Prostate gland (tissue), 2 donors: ENCODE measurements around the gene ADAM29. TPM values are rescaled to one million over a fixed set of nuclear protein-coding genes. Genes with fewer than 3 reads are reported as not detected.

Experiments used
- DNase-seq: peaks from one replicate; pipeline ENCODE4 v3.0.0-alpha.2; 2019; ENCODE audit warnings: low spot score
- H3K27ac ChIP-seq, 2 donors: fragments of 200-600 bp; sonication (generic); 2 replicates each; pipeline ENCODE4 v1.5.1; 2017 to 2019
- H3K27me3 ChIP-seq: fragments of 200-600 bp; sonication (generic); replicated peaks from 2 replicates; pipeline ENCODE4 v1.5.1; 2019; ENCODE audit not compliant: insufficient read depth
- H3K36me3 ChIP-seq, 2 donors: fragments of 200-600 bp; sonication (generic); 1 replicate in 1 of 2; 2 replicates in 1 of 2; pipeline versions ENCODE4 v1.5.1 to v1.8.1; 2017 to 2019
- H3K4me1 ChIP-seq: fragments of 200-600 bp; sonication (generic); replicated peaks from 2 replicates; pipeline ENCODE4 v1.5.1; 2019
- H3K4me3 ChIP-seq, 2 donors: fragments of 200-600 bp; sonication (generic); 2 replicates each; pipeline ENCODE4 v1.5.1; 2017 to 2019
- H3K9me3 ChIP-seq: fragments of 200-600 bp; sonication (generic); 2 replicates; pipeline ENCODE4 v1.5.1; 2017
- CTCF ChIP-seq, 4 experiments: fragments of 200-600 bp in 2 of 4; fragments of 450-650 bp in 2 of 4; sonication (generic) in 2 of 4; IDR thresholded peaks; 1 replicate in 3 of 4; 2 replicates in 1 of 4; pipeline ENCODE4 v1.5.1; 2016 to 2019; ENCODE audit warnings: antibody characterized with exemption in 4 of 4, mild to moderate bottlenecking in 2 of 4, moderate library complexity in 2 of 4
- POLR2A ChIP-seq: fragments of 450-650 bp; IDR thresholded peaks from one replicate; pipeline ENCODE4 v1.6.1; 2016; ENCODE audit warnings: antibody characterized with exemption, mild to moderate bottlenecking
- POLR2AphosphoS5 ChIP-seq: sonication (generic); formaldehyde crosslinking; IDR thresholded peaks from one replicate; pipeline ENCODE4 v1.6.1; 2017; ENCODE audit warnings: antibody characterized with exemption
- WGBS: methylation state at CpG from one replicate; pipeline ENCODE4 v1.1.5; 2018; 5-methylcytosine and 5-hydroxymethylcytosine counted together
- intact Hi-C: fragments of 100-400 bp; cut with DNase I; formaldehyde crosslinking; loops from one replicate; pipeline ENCODE4 v1.14.2; 2022
- total RNA-seq, 2 donors: library from RNA; depleted of rRNA; stranded (reverse); fragments of >200 nt; gene quantifications; one replicate each; pipeline ENCODE4 v1.1.0, GENCODE V29; 2016

ADAM29 gene
- total RNA-seq, 2 donors from 2014 or later = 0.64 to 5.3 TPM

GRCh38 chr4:174928575-174929253 is 10.6 kb downstream of the ADAM29 start:
- no peak overlapping the region for H3K4me3 ChIP-seq
- H3K36me3 ChIP-seq = no peaks in the 10 kb centered on the region
- no peaks in the 10 kb centered on the region for H3K9me3 ChIP-seq
- WGBS = 73% methylated on average over 4 of the region's 4 CpGs
- TF ChIP-seq POLR2AphosphoS5 = no peak
- TF ChIP-seq CTCF (IDR thresholded peaks at IDR 0.05) = no peak
- no peak for TF ChIP-seq POLR2A
- no peak for DNase-seq
- no peaks in the 10 kb centered on the region for H3K27me3 ChIP-seq
- H3K4me1 ChIP-seq = no peaks in the 10 kb centered on the region
- H3K27ac ChIP-seq = no peak overlapping the region
- intact Hi-C loops = no loop called here

DNA sequence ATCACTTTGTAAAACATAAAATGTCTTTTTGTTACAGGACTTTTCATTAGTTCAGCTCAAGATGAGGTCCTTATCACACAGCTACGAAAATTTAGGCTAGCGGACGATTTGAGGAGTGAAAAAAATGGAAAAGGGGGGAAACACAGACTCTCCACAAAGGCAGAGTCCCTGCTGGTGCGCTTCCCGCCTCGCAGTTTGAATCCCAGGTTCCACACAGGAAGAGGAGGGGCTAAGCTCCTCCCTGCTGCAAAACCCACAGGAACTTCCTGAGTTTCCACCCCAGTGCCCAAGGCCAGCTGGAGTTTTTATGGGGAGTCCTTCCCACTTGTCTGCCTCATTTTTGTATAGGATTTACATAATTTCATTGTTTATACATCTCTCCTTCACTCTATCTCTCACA is 11.2 kb downstream of the ADAM29 start:
- intact Hi-C loops = no loop called here

DNA sequence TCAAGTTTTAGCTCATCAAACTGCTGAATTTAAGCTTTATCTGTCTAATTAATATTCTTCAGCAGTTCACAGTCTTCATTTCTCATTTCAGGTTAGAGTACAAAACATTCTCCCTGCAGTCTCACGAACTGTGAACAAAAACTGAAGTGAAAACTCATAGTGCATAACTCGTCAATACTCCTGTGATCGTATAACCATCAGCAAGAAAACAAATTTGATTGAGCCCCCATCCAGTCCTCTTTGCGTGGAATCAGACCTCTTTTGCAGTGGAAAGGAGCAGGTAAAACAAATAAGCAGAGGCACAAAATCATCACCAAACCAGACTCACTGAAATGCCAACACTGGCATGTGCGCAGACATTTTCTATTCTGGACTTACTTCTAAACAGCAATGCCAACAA is 12.7 kb downstream of the ADAM29 start:
- no peaks in the 10 kb centered on the region for H3K4me1 ChIP-seq
- intact Hi-C loops = no loop called here
- H3K27me3 ChIP-seq = no peaks in the 10 kb centered on the region
- DNase-seq = no peak
- no peak overlapping the region for H3K27ac ChIP-seq
- H3K4me3 ChIP-seq = no peak overlapping the region
- TF ChIP-seq CTCF (IDR thresholded peaks at IDR 0.05) (no peak), POLR2A (no peak), POLR2AphosphoS5 (no peak)
- 80% methylated on average over 5 of the region's 5 CpGs for WGBS
- H3K36me3 ChIP-seq = no peaks in the 10 kb centered on the region
- no peaks in the 10 kb centered on the region for H3K9me3 ChIP-seq

More for the DNA sequence above, 11.2 kb downstream of the ADAM29 start:
- H3K36me3 ChIP-seq = no peaks in the 10 kb centered on the region
- no peaks in the 10 kb centered on the region for H3K27me3 ChIP-seq
- TF ChIP-seq POLR2A (no peak), CTCF (IDR thresholded peaks at IDR 0.05) (no peak), POLR2AphosphoS5 (no peak)
- H3K27ac ChIP-seq = no peak overlapping the region
- 88% methylated on average over 6 of the region's 6 CpGs for WGBS
- no peak for DNase-seq
- H3K4me3 ChIP-seq = no peak overlapping the region
- no peaks in the 10 kb centered on the region for H3K4me1 ChIP-seq
- H3K9me3 ChIP-seq = no peaks in the 10 kb centered on the region

- 57% methylated on average over 1 of the region's 1 CpG for WGBS
- H3K27ac ChIP-seq = no peak overlapping the region
- H3K4me3 ChIP-seq = no peak overlapping the region
- no peaks in the 10 kb centered on the region for H3K36me3 ChIP-seq
- no peaks in the 10 kb centered on the region for H3K9me3 ChIP-seq
- no peaks in the 10 kb centered on the region for H3K4me1 ChIP-seq
- TF ChIP-seq CTCF (IDR thresholded peaks at IDR 0.05) (no peak), POLR2A (no peak), POLR2AphosphoS5 (no peak)
- DNase-seq = no peak
- no peaks in the 10 kb centered on the region for H3K27me3 ChIP-seq
- intact Hi-C loops = no loop called here
Observed at GRCh38 chr4:174933083-174933482, 14.9 kb downstream of the ADAM29 start.

- no peak overlapping the region for H3K4me3 ChIP-seq
- no peaks in the 10 kb centered on the region for H3K4me1 ChIP-seq
- DNase-seq = no peak
- H3K27me3 ChIP-seq = no peaks in the 10 kb centered on the region
- H3K27ac ChIP-seq = no peak overlapping the region
- no peaks in the 10 kb centered on the region for H3K36me3 ChIP-seq
- intact Hi-C loops = no loop called here
- TF ChIP-seq CTCF (IDR thresholded peaks at IDR 0.05) (no peak), POLR2A (no peak), POLR2AphosphoS5 (no peak)
- 94% methylated on average over 4 of the region's 4 CpGs for WGBS
- no peaks in the 10 kb centered on the region for H3K9me3 ChIP-seq
Observed at GRCh38 chr4:174934360-174934759, 16.2 kb downstream of the ADAM29 start.
